SK-N-DZ (cell line): ENCODE measurements around the gene A2M.

Experiments used
- DNase-seq: peaks from one replicate; pipeline ENCODE4 v3.0.0-alpha.2; 2015; ENCODE audit warnings: low spot score

Gene A2M

DNA sequence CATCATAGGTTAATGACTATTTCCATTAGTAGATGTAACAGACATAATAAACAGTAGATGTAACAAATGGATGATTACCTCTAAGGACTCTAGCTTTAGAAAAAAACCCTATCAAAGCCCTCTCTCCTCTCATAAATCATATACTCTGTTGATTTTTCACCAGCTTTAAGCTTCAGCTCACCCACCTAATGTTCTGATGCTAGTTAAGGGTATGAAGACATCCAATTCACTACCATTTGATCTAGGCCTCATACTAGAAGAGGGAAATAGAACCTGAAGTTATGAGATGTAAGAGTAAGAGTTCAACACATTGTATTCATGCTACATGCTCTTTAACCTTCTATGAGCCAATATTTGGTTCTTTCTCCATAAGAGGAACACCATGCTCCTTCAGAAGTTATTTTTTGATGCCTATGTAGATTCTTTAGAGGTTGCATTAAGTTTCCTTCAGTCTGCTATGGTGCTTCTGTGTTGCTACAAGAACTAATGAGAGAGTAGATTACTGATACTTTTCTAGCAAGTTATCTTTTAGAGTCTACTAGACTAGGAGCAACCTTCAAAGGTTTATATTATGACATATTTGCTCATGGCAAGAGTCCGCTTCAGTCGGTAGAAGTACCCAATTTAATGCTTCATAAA lies 16.0 kb downstream of the A2M start:
- DNase-seq = no peak

DNA sequence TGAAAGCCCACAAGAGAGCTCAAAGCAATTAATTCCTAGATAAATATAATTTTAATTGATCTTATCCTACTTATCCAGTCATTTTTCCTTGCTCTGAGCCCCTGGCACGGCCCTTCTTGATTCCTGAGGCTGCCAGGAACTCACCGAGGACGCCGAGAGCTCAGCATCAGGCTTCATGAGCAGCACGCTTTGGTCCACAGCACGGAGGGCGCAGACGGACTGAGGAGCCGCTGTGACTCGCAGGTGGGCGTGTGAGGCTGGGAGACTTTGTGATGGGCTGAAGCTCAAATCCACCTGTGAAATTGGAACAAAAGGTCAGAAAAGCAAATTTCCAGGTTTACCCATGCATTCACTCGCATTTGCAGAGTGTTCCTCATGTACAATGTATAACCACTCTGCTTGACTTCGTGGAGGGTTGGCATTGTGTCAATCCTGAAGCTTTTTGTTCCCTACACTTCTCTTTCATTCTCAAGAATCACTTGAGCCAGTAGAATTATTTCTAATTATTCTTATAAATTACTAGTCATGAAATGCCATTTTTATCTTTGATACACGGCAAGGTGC lies 17.2 kb downstream of the A2M start:
- no peak for DNase-seq

- no peak for DNase-seq
Observed at GRCh38 chr12:9098115-9098452, 17.6 kb downstream of the A2M start.

DNA sequence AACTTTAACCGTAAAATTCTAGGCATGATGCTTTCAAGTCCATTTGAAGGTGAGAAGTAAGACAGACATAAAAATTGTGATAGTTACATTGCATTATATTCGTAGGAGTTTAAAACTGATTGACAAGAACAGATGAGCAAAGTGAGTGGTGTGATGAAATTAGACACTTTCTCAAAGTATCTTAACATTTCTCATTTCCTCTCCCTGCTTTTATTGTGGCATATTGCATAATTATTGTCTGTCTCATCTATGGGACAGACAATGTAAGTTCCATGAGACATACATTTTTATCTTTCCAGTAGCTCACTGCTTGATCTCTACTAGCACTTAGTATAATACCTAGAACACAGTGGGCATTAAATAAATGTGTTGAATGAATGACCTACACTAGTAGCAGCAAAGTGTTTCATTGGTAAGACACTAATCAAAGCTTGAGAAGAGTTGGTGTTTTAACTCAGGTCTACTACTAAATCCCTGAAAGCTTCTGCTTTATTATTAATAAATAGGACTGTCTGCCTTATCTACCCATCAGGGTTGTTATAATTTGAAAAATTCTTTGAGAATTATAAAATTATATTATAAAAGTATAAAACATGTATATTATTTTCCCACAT lies 19.0 kb downstream of the A2M start:
- no peak for DNase-seq

DNA sequence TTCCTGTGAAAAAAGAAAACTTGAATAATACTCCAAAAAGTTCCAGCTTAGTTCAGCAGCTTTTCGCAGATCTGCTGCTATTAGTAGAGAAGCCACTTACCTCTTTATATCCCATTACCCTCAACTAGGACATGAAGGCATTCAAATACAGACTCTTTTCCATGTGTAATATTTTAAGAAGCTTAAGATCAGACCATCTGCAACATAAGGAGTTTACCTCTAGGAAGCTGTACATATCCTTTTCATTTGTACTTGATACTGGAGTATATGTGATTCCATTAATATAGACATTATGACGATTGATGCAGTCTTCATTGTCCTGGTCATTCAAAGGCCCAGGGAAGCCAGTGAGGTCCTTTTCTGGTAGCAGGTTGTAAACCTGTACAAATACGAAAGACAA lies 20.4 kb downstream of the A2M start:
- DNase-seq = no peak

GRCh38 chr12:9094512-9095206 lies 21.1 kb downstream of the A2M start:
- DNase-seq = no peak

GRCh38 chr12:9091891-9092598 lies 23.7 kb downstream of the A2M start:
- DNase-seq = no peak

DNA sequence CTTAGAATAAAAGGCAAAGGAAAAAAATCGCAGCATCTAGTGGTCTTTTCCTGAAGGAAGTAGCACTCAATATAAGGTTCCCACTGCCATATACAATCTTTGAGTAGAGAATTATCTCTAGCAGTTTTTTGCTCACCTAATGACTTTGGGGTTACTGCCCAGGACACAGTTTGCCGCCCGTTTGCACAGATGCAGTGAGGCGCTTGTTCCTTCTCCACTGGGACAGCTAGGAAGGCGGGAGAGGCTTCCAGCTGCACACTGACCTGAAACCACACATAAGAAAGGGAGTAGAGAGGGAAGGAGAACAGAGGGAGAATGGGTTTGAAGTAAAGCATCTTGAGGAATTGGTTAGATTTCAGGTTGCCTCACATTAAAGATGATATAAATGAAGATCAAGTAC lies 25.5 kb downstream of the A2M start:
- DNase-seq = no peak

DNA sequence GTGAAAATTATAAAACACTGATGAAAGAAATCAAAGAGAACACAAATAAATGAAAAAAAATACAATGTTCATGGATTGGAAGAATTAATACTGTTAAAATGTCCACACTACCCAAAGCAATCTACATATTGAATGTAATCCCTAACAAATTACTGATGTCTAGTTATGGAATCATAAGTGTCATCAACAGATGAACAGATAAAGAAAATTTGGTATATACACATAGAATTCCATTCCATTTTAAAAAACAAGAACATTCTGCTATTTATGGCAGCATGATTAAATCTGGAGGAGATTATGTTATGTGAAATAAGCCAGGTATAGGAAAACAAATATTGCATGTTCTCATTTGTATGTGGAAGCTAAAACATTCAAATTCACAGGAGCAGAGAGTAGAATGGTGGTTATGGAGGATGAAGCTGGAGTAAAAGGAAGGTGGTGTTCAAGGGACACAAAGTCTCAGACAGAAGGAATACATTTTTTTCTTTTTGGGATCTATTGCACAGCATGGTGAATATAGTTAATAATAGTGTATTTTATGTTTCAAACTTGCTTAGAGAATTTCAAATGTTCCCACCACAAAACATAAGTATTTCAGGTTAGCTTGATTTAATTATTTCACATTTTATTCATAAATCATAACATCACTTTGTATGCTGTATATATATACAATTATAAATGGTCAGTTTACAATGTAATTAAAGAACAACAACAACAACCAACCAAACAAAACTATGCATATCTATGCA lies 28.5 kb downstream of the A2M start:
- DNase-seq = no peak

GRCh38 chr12:9086087-9086486 lies 29.6 kb downstream of the A2M start:
- no peak for DNase-seq

DNA sequence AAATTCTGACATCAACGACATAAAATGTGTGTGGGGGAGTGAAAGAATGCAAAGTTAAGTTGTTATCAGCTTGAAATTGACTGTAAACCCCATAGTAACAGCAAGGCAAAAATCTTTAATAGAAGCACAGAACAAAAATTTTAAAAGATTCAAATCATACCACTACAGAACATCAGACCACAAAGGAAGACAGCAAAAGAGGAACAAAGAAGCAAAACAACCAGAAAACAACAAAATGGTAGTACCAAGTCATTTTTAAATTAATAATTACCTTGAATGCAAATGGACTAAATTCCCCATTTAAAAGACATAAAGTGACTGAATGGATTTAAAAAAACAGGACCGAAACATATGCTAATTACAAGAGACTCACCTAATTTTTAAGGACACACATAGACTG lies 31.3 kb downstream of the A2M start:
- DNase-seq = no peak

DNA sequence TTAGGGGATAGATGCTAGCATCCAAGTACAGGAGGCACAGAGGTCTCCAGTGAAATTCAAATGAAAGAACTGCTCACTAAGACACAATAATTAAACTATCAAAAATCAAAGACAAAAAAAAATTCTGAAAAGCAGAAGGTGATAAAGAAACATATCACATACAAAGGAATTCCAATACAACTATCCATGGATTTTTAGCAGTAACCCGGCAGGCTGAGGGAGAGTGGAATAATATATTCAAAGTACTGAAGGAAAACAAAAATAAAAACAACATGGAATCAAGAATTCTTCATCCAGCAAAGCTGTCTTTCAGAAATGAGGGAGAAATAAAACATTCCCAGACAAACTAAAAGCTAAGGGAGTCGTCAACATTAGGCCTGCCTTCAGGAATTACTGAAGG lies 31.9 kb downstream of the A2M start:
- DNase-seq = no peak

GRCh38 chr12:9081667-9082427 lies 33.9 kb downstream of the A2M start:
- no peak for DNase-seq

DNA sequence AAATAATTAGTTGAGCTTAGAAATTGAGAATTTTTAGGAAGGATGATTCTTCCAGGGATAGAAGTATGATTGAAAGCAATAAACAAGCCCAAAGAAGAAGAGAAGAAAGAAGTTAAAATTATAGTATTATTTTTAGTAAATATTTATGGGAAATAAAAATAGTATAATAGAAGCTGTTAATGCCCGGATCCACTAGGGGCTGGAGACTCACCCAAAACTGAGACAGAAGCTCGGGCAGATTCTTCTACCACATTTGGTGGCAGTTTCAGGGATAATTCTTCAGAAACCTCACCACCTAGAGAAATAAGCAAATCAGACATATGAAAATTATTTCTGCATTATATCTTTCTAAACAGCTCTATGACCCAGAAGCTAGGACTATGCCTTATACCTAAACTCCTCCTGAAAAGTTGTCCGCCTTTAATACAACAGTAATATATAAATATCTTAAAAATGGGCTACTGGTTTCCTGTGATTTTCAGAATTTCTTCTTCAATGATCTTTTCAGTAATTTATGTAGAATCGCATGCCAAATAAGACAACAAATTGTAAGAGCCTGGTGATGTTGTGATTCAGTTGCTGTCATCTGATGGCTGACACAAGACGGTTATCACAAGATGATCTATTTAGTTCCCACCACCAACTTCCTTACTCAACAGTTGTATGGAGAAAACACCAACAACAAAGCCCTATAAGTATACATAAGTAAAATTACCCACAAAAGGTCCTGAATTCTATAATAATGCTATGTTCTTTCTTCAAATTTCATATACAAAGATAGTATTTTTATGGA lies 35.6 kb downstream of the A2M start:
- DNase-seq = no peak

- DNase-seq = no peak
Observed at GRCh38 chr12:9079082-9079481, 36.6 kb downstream of the A2M start.

GRCh38 chr12:9077152-9078031 lies 38.3 kb downstream of the A2M start:
- no peak for DNase-seq

DNA sequence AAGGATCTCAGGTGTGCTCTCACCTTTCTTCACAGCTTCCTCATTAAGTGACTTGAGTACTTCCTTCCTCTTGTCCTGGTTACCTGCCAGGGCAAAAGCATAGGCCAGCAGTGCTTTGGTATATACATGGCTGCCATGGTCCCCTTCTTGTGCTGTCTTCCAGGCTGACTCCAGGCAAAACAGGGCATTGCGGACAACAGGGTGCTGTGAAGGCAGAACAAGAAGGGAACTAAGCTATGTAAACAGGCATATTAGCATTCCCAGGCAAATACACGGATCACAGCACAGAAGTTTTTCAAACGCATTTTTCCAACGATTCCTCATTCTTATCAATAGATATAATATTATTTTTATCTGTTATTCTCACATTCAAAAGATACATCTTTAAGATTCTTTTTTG lies 39.0 kb downstream of the A2M start:
- DNase-seq = no peak

DNA sequence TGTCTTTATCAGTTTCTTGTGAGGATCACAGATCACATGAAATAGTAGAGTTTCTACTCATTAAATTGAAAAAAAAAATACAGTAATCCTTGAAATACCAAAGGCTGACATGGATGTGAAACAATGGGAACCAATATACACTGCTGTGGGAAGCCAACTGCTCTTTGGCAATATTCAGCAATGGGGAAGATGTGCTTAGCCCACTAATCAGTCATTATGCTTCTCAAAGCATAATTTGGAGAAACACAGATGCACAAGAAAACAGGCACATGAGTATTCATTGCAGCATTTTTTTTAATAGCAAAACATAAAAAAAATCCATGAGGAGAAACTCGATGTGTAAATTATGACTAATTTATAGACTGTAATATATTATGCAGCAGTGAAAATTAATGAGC lies 40.6 kb downstream of the A2M start:
- DNase-seq = no peak
